WTC11 (cell line): ENCODE measurements around the gene CBFA2T3. TPM values are rescaled to one million over a fixed set of nuclear protein-coding genes. Genes with fewer than 3 reads are reported as not detected.

Source experiments
- ATAC-seq: fragments of 200-7000 bp; cut with Tn5 transposase; 2 replicates; pipeline ENCODE4 v1.10.0; 2021; ENCODE audit warnings: mild to moderate bottlenecking, moderate library complexity
- CTCF ChIA-PET: fragments of 300-600 bp; sonication (Branson Sonifier 250); formaldehyde crosslinking; loops from one replicate; lab custom pipeline; 2021; ENCODE audit warnings: antibody characterized with exemption; lab: Charles Lee
- POLR2A ChIA-PET: fragments of 350-600 bp; sonication (Branson Sonifier 250); formaldehyde crosslinking; loops from one replicate; lab custom pipeline; 2021; ENCODE audit warnings: antibody characterized with exemption; lab: Charles Lee
- DNase-seq: peaks from one replicate; pipeline ENCODE4 v3.0.0; 2021; ENCODE audit warnings: low spot score
- H3K27ac Mint-ChIP-seq: 2 replicates; pipeline ENCODE4 v1.8.0; 2021; ENCODE audit warnings: mixed read lengths
- H3K27me3 Mint-ChIP-seq: 2 replicates; pipeline ENCODE4 v1.8.0; 2021; ENCODE audit warnings: low read depth, mild to moderate bottlenecking, moderate library complexity, mixed read lengths
- H3K36me3 Mint-ChIP-seq: 2 replicates; pipeline ENCODE4 v1.8.0; 2021; ENCODE audit warnings: mixed read lengths
- H3K4me1 Mint-ChIP-seq: 2 replicates; pipeline ENCODE4 v1.8.0; 2022; ENCODE audit warnings: mixed read lengths
- H3K4me3 Mint-ChIP-seq: 2 replicates; pipeline ENCODE4 v1.8.0; 2021; ENCODE audit warnings: mild to moderate bottlenecking, moderate library complexity, mixed read lengths
- H3K9me3 Mint-ChIP-seq: 2 replicates; pipeline ENCODE4 v1.8.0; 2021; ENCODE audit warnings: mixed read lengths
- CTCF ChIP-seq: fragments of 200-600 bp; IDR thresholded peaks from 2 replicates; pipeline ENCODE4 v1.8.0; 2022; ENCODE audit warnings: antibody characterized with exemption
- E2F1 ChIP-seq: sonication (generic); formaldehyde crosslinking; IDR thresholded peaks from 2 replicates; pipeline ENCODE4 v1.8.0; 2022; ENCODE audit warnings: mild to moderate bottlenecking, missing genetic modification reagents
- EMX1 ChIP-seq: fragments of 250-450 bp; sonication (Bioruptor Pico); IDR thresholded peaks from 2 replicates; pipeline ENCODE4 v1.8.0; 2021; ENCODE audit warnings: mild to moderate bottlenecking
- JUN ChIP-seq: sonication (generic); formaldehyde crosslinking; IDR thresholded peaks from 2 replicates; pipeline ENCODE4 v1.8.0; 2023; ENCODE audit warnings: mild to moderate bottlenecking, missing genetic modification reagents
- KAT7 ChIP-seq: sonication (generic); formaldehyde crosslinking; IDR thresholded peaks from 2 replicates; pipeline ENCODE4 v1.8.1; 2023; ENCODE audit warnings: missing genetic modification reagents, mild to moderate bottlenecking, borderline replicate concordance
- MXD4 ChIP-seq: fragments of 250-450 bp; sonication (Bioruptor Pico); IDR thresholded peaks from 2 replicates; pipeline ENCODE4 v1.8.0; 2021; ENCODE audit warnings: mild to moderate bottlenecking, moderate library complexity, borderline replicate concordance
- NFATC4 ChIP-seq: fragments of 250-450 bp; sonication (Bioruptor Pico); IDR thresholded peaks from 2 replicates; pipeline ENCODE4 v1.9.0; 2021; ENCODE audit warnings: mild to moderate bottlenecking
- SP1 ChIP-seq: sonication (generic); formaldehyde crosslinking; conservative IDR thresholded peaks from 2 replicates; pipeline ENCODE4 v1.8.1; 2022; ENCODE audit warnings: missing genetic modification reagents
- TP53 ChIP-seq: sonication (generic); formaldehyde crosslinking; IDR thresholded peaks from 2 replicates; pipeline ENCODE4 v1.8.1; 2023; ENCODE audit warnings: mild to moderate bottlenecking, missing genetic modification reagents
- ZNF512 ChIP-seq: sonication (generic); formaldehyde crosslinking; IDR thresholded peaks from 2 replicates; pipeline ENCODE4 v1.8.1; 2022; ENCODE audit warnings: missing genetic modification reagents, borderline replicate concordance
- ZNF532 ChIP-seq: fragments of 250-450 bp; sonication (Bioruptor Pico); IDR thresholded peaks from 2 replicates; pipeline ENCODE4 v1.9.0; 2021; ENCODE audit warnings: mild to moderate bottlenecking, borderline replicate concordance
- total RNA-seq: library from RNA; stranded (reverse); gene quantifications from 3 replicates; pipeline ENCODE4 v1.2.3, GENCODE V29; 2021
- TF ChIP-seq, protein P1 (sequence below): fragments of 250-450 bp; sonication (Bioruptor Pico); IDR thresholded peaks from 2 replicates; pipeline ENCODE4 v1.9.0; 2021; ENCODE audit warnings: mild to moderate bottlenecking
- TF ChIP-seq, protein P2 (sequence below): fragments of 250-450 bp; sonication (Bioruptor Pico); IDR thresholded peaks from 2 replicates; pipeline ENCODE4 v1.9.0; 2021; ENCODE audit warnings: mild to moderate bottlenecking
- TF ChIP-seq, protein P3 (sequence below): sonication (generic); formaldehyde crosslinking; conservative IDR thresholded peaks from 2 replicates; pipeline ENCODE4 v1.8.1; 2023; ENCODE audit warnings: mild to moderate bottlenecking, low read depth, missing genetic modification reagents, moderate library complexity
- TF ChIP-seq, protein P4 (sequence below): sonication (generic); formaldehyde crosslinking; IDR thresholded peaks from 2 replicates; pipeline ENCODE4 v1.8.1; 2022; ENCODE audit warnings: mild to moderate bottlenecking, missing genetic modification reagents, moderate library complexity, borderline replicate concordance

Gene CBFA2T3
- total RNA-seq, 1 experiment from 2014 or later = 2.6 TPM

DNA sequence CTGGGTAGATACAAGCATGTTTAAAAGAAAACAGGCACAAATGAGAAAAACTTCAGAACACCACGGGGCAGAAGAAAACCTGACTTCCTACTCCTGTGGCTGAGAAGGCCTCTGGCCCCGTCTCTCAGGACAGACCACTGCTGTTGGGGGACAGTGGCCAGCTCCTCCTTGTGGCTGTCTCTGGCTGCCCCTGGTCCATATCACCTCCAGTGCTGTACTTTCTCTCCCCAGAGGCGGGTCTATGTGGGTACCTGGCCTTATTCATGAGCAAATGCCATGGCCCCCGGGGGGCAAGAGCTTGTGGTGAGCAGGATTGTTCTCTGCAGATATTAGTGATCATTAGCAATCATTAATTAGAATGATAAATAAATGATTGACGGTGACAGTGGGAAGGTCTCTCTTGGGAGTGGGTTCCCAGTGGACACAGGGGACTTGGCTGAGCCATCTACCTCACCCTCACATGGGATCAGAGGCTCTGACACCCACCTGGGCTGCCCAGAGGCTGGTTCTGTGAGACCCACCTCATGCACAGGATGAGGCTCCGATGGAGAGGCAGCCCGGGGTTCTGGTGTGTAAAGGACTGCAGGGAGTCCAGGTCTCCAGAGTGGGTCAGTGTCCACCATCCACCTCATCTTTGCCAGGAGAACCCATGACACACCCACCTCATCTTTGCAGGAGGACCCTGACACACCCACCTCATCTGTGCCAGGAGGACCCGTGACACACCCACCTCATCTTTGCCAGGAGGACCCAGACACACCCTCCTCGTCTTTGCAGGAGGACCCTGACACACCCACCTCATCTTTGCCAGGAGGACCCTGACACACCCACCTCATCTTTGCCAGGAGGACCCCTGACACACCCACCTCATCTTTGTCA is 30.6 kb upstream of the CBFA2T3 start (continued):
- TF ChIP-seq CTCF (no peak), SP1 (CRISPR knock-in tag) (no peak), E2F1 (CRISPR knock-in tag) (no peak), KAT7 (CRISPR knock-in tag) (no peak), EMX1 (CRISPR knock-in tag) (no peak)

DNA sequence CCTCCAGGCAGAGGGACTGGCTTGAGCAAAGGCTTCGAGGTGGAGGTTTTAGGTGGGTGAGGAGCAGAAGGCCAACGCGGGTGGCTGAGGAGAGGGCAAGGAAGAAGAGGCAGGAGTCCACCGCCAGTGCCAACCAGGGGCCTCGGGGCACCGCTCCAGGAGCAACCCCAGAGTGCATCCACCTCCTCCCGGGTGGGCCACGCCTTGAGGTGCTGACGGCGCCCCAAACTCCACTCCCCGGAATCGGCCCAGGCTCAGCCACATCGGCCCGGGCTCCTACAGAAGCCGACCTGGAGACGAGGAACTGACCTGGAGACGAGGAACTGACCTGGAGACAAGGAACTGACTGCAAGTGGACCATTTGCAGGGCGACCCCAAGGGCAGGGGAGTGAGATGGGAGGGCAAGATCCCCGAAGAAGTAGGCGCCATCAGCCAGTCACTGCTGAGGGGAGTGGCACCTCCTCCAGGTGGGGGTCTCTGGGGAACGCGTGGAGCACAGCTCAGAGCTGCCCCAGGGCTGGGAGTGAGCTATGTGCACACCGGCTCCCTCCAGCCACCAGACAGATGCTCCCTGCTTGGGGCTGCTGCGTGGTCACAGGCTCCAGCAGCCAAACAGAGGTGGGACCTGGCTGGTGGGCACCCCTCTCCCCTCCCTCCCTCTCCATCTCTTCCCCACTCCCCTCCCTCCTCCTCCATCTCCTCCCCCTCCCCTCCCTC is 29.2 kb upstream of the CBFA2T3 start:
- no peak for ATAC-seq
- POLR2A ChIA-PET = no interaction called here
- TF ChIP-seq, protein P1, sequence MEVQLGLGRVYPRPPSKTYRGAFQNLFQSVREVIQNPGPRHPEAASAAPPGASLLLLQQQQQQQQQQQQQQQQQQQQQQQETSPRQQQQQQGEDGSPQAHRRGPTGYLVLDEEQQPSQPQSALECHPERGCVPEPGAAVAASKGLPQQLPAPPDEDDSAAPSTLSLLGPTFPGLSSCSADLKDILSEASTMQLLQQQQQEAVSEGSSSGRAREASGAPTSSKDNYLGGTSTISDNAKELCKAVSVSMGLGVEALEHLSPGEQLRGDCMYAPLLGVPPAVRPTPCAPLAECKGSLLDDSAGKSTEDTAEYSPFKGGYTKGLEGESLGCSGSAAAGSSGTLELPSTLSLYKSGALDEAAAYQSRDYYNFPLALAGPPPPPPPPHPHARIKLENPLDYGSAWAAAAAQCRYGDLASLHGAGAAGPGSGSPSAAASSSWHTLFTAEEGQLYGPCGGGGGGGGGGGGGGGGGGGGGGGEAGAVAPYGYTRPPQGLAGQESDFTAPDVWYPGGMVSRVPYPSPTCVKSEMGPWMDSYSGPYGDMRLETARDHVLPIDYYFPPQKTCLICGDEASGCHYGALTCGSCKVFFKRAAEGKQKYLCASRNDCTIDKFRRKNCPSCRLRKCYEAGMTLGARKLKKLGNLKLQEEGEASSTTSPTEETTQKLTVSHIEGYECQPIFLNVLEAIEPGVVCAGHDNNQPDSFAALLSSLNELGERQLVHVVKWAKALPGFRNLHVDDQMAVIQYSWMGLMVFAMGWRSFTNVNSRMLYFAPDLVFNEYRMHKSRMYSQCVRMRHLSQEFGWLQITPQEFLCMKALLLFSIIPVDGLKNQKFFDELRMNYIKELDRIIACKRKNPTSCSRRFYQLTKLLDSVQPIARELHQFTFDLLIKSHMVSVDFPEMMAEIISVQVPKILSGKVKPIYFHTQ (CRISPR knock-in tag) = no peak
- TF ChIP-seq KAT7 (CRISPR knock-in tag) (no peak), MXD4 (CRISPR knock-in tag) (no peak), ZNF512 (CRISPR knock-in tag) (no peak), SP1 (CRISPR knock-in tag) (no peak), TP53 (CRISPR knock-in tag) (no peak), JUN (CRISPR knock-in tag) (no peak), ZNF532 (no peak), NFATC4 (CRISPR knock-in tag) (no peak)
- TF ChIP-seq, protein P2, sequence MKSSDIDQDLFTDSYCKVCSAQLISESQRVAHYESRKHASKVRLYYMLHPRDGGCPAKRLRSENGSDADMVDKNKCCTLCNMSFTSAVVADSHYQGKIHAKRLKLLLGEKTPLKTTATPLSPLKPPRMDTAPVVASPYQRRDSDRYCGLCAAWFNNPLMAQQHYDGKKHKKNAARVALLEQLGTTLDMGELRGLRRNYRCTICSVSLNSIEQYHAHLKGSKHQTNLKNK (CRISPR knock-in tag) = no peak
- TF ChIP-seq, protein P3, sequence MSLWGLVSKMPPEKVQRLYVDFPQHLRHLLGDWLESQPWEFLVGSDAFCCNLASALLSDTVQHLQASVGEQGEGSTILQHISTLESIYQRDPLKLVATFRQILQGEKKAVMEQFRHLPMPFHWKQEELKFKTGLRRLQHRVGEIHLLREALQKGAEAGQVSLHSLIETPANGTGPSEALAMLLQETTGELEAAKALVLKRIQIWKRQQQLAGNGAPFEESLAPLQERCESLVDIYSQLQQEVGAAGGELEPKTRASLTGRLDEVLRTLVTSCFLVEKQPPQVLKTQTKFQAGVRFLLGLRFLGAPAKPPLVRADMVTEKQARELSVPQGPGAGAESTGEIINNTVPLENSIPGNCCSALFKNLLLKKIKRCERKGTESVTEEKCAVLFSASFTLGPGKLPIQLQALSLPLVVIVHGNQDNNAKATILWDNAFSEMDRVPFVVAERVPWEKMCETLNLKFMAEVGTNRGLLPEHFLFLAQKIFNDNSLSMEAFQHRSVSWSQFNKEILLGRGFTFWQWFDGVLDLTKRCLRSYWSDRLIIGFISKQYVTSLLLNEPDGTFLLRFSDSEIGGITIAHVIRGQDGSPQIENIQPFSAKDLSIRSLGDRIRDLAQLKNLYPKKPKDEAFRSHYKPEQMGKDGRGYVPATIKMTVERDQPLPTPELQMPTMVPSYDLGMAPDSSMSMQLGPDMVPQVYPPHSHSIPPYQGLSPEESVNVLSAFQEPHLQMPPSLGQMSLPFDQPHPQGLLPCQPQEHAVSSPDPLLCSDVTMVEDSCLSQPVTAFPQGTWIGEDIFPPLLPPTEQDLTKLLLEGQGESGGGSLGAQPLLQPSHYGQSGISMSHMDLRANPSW (CRISPR knock-in tag) = no peak
- TF ChIP-seq, protein P4, sequence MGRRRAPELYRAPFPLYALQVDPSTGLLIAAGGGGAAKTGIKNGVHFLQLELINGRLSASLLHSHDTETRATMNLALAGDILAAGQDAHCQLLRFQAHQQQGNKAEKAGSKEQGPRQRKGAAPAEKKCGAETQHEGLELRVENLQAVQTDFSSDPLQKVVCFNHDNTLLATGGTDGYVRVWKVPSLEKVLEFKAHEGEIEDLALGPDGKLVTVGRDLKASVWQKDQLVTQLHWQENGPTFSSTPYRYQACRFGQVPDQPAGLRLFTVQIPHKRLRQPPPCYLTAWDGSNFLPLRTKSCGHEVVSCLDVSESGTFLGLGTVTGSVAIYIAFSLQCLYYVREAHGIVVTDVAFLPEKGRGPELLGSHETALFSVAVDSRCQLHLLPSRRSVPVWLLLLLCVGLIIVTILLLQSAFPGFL (CRISPR knock-in tag) = no peak
- TF ChIP-seq, all 79 proteins: peak for 0
- no peak overlapping the region for H3K27ac Mint-ChIP-seq
- DNase-seq = no peak
- peaks cover 6% of the 10 kb centered on the region for H3K9me3 Mint-ChIP-seq
- no peaks in the 10 kb centered on the region for H3K36me3 Mint-ChIP-seq
- no peak overlapping the region for H3K4me3 Mint-ChIP-seq
- H3K27me3 Mint-ChIP-seq = peaks cover 14% of the 10 kb centered on the region
- H3K4me1 Mint-ChIP-seq = peaks cover 3% of the 10 kb centered on the region; the same call in 1 of the 2 replicates
- CTCF ChIA-PET = no interaction called here
